GM21576 (cell line): ENCODE results near the gene RABGAP1.

Source experiments
- ATAC-seq: cut with Tn5 transposase; IDR thresholded peaks from one replicate; pipeline ENCODE4 v1.9.1; 2021; ENCODE audit warnings: mild to moderate bottlenecking, moderate library complexity; ENCODE audit not compliant: unreplicated experiment

Gene RABGAP1

GRCh38 chr9:123149067-123149466 is 208.2 kb downstream of the RABGAP1 start:
- no peak for ATAC-seq

- no peak for ATAC-seq
Measured at GRCh38 chr9:123150708-123151503, 210.1 kb downstream of the RABGAP1 start.
